HG02840 (cell line): ENCODE measurements around the gene ALOX5.

Experiments used
- ATAC-seq: cut with Tn5 transposase; IDR thresholded peaks from one replicate; pipeline ENCODE4 v1.9.1; 2021; ENCODE audit warnings: mild to moderate bottlenecking, moderate library complexity, moderate number of reproducible peaks; ENCODE audit not compliant: unreplicated experiment, low FRiP score

The ALOX5 gene

DNA sequence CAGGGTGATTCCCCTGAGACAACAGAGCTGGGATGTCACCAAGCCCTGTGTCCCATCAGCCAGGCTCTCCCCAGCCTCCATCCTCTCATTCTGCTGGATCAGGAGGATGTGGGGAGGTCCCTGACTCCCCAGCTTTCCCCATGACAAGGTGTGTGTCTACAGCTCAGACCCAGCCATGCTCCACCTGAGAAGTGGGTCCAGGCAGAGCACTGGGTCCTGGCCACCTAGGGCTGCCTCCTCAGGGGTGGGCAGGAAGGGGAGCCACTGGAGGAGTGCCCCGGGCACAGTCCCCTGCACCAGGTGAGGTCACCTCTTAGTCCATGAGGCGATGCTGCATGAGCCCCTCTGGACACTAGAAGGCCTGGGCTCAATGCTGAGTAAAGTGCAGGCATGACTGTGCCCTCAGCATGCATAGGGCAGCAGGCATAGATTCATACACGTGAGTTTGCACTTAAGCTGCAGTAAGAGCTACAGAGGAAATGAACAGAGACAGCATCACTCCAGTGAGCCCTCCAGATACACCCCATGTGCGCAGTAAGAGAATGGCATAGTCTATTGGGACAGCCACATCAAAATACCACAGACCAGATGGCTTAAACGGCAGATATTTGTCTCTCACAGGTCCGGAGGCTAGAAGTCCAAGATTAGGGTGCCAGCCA lies 48.3 kb downstream of the ALOX5 start:
- ATAC-seq = no peak

DNA sequence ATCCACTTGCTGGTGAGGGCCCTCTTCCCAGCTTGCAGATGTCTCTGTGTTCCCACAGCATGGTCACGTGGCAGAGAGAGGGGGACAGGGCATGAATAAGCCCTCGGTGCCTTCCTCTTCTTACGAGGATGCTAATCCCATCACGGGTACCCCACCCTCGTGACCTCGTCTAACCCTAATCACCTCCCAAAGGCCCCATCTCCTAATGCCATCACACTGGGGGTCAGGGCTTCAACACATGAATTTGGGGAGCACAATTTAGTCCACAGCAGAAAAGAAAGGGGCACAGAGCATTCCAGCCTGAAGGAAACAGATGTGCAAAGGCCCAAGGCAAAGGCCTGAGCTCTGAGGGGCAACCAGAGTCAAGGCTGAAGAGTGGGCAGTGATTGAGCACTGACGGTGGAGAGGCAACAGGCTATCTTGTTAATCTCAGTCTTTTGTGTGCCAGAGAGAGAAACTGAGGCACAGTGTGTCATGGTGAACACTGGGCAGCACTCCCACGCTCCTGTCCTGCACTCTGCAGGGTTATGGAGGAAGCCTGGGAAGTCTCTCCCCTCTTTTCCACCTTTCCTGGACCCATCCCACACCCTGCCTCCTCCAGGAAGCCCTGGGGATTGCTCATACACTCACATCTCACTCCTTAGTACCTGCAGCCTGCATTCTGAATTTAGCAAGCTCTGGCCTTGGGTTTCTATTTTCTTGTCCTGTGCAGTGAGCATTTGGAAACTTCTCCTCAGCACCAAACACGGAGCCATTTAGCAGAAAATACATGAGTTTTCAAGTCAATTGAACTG lies 49.0 kb downstream of the ALOX5 start:
- ATAC-seq = no peak

DNA sequence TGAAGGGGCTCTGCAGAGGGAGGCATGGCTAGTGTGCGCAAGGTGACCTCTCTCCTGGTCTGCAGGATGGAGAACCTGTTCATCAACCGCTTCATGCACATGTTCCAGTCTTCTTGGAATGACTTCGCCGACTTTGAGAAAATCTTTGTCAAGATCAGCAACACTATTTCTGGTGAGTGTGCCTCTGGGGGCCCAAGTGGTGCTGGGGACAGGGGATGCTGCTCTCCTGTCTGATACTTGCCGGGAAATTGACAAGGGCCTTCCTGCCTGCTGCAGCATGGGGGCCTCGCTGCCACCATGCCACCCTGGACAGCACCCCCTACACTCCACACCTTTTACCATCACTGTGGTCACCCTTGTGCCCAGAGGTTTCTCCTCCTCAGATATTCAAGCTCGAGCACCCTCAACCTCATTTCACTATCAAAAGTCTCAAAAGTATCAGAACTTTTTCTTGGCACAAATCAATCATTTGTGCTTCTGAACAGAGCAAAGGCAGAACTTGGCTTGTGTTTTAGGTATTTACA lies 50.0 kb downstream of the ALOX5 start:
- ATAC-seq = no peak

DNA sequence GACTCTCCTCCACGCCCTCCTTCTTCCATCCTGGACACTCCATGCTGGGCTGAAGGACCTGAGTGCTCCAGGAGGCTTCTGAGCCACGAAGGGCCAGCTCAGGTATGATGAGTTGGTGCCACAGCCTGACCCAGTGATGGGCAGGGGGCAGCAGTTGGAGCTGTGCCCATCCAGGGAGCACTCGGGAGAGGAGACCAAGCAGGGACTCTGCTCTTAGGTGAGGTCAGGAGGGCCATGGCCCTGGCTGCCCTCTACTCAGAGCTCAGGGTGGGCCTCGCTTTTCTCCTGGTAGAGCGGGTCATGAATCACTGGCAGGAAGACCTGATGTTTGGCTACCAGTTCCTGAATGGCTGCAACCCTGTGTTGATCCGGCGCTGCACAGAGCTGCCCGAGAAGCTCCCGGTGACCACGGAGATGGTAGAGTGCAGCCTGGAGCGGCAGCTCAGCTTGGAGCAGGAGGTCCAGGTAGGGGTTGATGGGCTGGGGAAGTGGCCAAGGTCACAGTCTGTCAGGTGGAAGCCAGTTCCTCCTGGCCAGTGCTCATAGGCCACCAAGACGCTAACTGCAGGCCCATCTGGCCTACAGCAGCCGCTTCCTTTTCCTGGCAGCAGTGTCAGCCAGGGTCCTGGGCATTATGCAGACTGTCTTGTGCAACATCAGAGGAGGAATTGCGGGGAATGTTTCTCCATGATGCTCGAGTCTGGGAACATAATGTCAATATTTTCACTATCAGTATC lies 50.8 kb downstream of the ALOX5 start:
- ATAC-seq = no peak

DNA sequence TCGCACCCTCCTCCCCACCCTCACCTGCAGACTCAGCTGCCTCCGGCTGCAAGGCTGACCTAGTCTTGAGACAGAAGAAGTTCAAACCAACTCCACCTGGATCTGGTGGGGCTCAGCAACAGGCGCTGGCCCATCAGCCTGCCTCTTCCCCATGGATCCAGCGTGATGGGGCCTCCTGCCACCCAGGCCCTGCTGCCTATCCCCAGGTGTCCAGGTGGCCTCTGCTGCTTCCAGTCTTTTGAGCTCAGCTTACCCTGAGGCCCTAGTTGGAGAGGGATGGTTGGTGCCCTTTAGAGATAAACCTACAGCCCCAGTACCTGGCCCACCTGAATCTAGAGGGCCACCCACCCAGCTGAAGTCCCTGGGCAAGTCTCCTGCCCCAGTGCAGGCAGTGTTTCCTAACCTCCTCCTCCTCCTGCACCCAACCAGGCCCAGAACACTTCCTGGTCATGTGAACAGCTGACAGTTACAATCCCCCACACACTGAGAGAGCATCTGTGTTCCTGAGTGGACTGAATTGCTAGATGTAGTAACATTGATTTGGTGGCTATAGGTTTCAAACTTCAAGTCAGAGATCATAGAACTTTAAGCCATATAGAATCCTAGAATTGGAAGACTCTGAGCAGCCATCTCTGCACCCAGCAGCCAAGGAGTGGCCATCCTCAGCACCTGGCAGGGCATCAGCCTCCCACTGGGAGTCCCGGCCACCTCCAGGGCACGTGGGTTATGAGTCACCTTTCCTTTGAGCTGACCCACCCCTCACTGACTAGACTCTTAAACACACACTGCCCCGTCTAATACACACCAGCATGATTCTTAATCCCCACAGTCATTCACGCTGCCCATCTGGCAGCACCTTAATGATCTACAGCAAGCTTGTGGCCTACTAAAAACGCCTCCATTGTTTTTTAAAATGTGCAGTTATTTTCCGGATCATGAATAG lies 51.9 kb downstream of the ALOX5 start:
- ATAC-seq = no peak

DNA sequence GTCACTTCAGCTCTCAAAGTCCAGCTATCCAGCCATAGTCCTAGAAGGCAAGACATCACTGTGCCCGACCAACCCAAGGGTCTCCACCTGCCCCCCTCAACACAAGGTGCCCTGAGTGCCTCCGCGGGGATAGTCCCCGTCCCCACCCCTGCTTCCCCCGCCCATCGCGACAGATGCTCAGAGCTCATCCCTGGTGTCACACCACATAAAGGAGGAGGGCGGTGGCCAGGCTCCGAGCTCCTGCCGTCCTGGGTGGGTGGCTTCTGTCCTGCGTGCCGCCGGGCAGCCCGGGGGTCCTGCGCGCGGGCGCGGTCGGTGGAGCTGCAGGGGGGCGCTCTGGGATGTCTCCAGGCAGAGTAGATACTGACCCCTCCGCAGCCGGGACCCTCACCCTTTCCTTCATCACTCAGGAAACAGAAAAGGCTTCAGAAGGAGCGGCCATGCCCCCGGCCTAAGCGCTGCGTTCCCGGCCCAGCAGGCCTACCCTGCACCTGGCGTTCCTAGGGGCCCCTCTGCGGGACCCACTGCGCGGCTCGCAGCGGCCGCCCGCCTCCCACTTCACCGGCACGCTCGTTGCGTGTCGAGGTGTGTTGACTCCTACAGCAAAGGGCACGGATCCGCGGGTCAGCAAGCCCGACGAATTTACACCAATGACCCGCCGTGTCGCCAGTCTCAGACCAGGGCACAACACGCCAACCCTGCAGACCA lies 53.4 kb downstream of the ALOX5 start:
- no peak for ATAC-seq

DNA sequence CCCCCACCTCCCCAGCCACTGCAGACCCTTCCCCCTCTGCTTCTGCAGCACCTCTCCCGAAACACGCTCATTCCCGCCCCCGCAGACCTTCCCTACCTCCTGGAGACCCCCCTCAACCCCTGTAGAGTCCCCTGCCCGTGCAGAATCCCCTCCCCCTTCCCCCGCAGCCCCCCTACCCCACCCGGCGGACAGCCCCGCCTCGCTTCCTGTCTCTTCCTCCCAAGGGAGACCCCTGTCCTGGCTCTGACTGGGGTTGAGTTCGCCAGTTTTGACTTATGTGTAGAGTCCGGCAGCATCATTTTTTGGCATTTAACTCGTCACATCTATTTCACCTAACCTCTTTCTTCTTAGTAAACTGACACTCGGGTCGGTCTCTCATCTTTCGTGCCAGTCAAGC lies 54.0 kb downstream of the ALOX5 start:
- no peak for ATAC-seq

DNA sequence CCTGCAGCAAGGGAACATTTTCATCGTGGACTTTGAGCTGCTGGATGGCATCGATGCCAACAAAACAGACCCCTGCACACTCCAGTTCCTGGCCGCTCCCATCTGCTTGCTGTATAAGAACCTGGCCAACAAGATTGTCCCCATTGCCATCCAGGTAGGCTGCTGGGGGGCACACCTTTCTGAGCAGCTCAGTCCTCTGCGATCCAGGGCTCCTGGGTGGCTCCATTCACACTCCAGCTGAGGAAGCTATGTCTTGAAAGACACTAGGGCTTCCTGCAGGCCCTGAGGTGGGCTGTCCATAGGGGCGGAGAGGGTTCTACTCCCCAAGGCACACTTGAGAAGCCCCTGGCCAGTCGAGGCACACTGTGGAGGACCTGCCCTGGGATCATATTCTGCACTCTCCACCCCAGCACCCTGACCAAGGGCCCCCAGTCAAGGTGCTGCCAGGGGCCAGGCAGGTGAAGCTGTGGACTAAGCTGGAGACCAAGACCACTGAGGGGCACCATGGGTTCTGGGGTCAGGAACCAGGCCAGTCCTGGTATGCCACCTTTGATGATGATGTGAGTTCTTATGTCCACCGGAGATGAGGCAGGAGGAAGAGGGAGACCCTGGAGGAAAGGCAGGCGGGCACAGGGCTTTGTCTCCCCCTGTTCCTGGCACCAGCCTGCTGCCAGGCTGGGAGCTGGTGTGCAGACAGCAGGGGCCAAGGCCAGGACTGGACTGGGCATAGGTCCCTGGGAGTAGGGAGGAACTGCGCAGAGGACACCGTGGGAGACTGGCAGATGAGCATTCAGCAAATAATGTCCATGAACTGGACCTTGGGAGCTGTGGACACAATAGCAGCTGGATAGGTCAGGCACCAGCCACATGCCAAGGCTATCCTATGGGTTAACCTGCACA lies 54.8 kb downstream of the ALOX5 start:
- ATAC-seq = no peak

DNA sequence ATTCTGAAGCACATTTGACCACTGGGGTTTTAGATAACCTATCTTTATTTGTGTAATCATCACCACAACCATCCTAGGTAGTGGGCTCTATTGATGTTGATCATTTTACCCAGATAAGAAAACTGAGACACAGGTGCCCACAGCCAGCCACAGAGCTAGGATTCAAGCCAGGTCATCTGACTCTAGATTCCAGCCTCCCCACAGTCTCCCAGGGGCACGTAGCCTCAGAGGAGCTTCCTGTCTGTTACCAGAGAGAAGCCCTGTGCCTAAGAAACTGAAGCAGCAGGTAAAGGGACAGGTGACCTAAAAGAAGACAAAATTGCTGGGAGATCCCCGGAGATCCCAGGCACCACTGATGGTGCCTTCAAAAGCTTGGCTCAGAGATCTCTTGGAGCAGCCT lies 55.8 kb downstream of the ALOX5 start:
- no peak for ATAC-seq

DNA sequence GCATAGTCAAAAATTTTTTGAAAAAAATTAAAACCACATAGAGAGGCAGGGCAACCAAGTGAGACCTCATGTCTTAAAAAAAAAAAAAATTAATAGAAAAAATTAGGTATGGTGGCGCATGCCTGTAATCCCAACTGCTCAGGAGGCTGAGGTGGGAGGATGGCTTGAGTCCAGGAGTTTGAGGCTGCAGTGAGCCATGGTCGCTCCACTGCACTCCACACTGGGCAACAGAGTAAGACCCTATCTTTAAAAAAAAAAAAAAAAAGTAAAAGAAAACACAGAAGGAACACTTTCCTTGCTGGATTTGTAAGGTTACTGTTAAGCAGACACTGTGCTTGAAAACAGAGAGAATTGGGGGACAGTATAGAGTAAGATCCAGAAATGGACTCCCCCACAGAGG lies 58.1 kb downstream of the ALOX5 start:
- ATAC-seq = no peak

DNA sequence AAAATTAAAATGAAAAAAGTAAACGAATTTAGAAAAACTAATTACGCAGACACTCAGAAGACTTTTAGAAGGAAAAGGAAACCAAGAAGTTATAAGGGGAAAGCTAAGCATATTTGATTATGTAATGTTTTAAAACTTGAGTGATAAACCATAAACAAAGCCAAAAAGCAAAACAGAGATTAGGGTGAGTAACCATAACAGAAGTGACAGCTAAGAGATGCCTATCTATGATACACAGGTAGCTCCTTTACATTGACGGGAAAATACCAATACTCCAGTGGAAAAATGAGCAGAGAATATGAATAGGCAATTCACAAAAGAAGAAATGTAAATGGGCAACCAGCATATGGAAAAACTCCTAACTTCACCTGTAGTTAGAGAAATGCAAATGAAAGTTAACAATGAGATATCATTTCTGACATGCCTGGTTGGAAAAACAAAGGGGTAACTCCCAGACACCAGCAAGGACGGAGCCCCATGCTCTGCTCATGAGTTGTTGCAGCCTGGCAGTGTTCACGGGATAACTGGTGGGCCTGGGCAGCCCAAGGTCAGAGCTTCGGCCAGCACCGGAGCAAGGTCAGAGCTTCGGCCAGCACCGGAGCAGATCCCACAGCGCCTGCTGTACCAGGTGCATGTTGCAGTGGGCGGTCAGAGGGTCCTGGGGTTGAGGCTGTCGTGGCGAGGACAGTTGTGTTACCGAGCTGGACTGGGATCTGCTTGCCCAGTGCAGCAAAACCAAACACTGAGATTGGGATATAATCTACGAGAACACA lies 58.9 kb downstream of the ALOX5 start:
- ATAC-seq = no peak

DNA sequence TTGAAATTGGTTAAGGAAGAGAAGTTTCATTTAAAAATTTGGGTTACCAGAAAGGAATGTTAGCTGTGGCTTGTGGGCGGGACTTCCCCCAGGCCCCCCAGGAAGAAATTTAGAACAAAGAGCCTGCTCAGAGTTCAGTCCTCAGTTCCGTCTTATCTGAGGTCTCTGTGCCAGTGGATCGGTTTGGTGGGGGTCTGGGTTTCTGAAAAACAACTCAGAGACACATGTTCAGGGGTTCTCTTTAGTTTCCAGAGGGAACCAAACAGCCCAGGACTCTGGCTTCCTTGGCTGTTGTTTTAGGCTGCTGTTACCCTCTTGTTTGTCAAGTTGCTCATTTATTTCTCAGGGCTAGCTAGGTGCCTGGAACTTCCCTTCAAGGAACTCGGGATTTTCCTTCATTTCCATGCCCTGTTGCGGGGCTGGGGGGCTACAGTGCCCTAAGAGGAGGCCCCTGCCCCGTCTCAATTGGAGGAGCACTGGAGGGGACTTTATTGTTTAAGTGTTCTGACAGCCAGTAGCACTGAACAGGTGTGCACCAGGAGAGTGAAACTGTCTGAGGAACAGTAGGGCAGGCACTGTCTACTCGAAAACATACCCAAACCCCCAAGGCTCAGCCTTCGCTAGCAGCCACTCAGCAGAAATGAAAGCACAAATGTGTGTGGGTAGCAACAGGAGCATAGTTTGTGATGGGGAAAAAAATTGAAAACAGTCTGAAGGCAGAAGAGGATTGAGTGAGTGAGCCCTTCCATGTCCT lies 59.9 kb downstream of the ALOX5 start:
- ATAC-seq = peak; percentile 85

DNA sequence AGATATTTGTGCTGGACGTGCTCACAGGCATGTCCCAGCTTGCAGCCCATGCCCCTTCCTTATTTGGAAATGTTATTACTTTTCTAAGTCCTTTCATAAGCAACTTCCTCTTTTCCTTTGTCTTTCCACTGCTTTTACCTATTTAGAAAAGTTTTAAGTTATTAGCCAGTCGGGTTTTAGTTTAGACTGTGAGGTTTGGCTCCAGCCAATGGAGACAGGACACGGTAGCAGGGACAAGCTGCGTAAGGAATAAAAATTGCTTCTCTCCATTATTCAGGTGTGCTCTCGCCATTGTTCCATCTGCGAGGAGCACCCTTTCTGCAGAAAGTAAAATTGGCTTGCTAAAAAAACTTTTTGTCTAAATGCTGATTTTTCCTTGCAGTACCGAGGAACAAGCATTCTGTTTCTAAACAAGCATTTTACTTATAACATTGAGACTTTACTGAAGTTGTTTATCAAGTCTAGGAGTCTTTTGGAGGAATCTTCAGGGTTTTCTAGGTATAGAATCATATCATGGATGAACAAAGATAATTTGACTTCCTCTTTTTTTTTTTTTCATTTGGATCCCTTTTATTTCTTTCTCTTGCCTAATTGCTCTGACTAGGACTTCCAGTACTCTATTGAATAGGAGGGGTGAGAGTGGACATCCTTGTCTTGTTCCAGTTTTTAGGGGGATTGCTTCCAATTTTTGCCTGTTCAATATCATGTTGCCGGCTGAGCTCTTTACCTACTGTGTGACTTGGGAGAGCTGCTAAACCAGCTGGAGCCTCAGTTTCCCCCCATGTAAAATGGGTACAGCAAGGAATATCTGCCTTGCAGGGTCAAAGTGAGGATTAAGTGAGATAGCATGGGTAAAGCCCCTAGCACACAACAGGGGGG lies 63.8 kb downstream of the ALOX5 start:
- ATAC-seq = no peak

DNA sequence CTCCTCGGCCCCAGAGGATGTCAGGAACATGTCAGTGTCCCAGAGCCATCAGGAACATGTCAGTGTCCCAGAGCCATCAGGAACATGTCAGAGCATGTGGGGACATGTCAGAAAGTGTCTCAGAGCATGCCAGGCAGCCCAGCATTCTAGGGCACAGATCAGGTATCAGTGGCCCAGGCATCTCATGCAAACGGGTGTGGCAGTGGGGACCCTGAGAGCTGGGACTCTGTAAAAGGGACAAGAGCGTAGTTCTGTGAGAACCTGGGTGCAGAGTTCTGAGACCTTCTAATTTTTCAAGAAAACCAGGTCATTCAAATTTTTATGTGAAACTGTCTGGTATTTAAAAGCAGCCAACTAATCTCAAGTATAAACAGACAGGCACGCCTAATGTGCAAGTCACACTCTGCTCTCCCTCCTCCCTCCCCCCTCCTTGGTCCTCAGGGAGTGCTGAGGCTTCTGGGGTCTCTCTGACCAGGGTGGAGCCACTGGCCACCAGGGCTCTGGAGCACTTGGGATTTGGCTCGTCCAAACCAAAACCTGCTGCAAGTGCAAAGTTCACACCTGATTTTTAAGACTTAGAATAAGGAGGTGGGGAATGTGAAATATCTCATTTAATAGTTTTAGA lies 64.6 kb downstream of the ALOX5 start:
- ATAC-seq = no peak

DNA sequence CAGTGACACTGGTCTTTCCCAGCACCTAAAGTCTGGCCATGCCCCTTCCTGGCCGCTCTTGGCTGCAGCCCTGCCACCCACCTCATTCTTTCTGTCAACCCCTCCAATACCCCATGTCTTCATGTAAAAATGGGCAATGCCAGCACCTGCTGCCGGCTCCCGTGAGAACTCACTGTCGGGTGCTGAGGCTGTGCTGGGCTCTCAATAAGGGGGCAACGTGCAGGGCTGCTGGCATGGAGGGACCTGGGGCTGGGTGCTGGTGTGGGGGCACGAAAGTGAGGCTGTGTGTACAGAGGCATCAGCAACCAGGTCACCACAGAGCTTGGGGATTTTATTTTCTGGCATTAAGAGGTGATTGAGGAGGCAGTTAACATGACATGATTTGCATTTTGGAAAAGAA lies 65.3 kb downstream of the ALOX5 start:
- no peak for ATAC-seq

DNA sequence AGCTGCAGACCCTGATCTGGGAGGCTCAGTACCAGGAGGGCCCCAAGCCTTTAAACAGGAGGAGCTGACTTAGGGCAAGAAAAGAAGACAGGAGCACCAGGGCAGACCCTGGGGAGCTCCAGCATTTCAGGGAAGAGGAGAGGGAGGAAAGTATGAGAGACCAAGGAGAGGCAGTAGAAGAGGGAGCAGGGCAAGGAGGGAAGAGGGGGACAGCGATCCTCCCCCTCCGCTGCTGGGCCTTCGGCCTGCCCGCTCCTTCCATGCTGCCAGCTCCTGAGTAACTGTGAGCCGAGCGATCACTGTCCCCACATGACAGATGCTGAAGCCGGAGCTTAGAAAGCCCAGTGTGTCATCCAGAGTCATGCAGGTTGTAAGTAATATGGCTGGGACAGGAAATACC lies 65.9 kb downstream of the ALOX5 start:
- ATAC-seq = no peak
